ENCODE results near the gene DNMT3B.

DNMT3B gene

DNA sequence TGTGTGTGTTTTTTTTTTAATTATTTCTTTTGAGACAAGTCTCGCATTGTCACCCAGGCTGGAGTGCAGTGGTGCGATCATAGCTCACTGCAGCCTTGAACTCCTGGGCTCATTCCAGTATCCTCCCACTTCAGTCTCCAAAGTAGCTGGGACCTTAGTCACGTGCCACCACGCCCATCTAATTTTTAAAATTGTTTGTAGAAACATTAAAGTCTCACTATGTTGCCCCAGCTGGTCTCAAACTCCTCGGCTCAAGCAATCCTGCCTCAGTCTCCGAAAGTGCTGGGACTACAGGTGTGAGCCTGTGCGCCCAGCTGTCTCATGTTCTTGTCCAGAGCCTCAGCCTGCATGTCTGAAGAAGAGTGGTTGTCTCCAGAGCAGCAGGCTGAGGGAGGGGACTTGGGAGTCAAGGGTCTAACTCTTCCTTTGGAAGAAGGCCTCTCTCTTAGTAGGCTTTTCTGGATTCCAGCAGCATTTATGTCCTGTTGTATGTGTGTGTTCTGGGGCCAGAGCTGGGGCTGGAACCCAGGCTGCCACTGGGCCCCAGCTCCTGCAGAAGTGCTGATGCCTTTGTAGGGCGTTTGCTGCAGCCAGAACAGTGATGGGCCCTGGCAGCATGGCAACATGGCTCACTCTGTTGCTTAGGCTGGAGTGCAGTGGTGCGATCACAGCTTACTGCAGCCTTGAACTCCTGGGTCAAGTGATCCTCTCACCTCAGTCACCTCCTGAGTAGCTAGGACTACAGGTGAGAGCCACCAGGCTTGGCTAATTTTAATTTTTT is 5.4 kb downstream of the DNMT3B start:
- H3K27me3 ChIP-seq (ENCODE audit: insufficient read depth, poor library complexity, severe bottlenecking), result no peaks in the 10 kb centered on the region
- TF ChIP-seq GABPA (IDR thresholded peaks at IDR 0.05; ENCODE audit: low read depth), result no peak
- TF ChIP-seq, protein P1, sequence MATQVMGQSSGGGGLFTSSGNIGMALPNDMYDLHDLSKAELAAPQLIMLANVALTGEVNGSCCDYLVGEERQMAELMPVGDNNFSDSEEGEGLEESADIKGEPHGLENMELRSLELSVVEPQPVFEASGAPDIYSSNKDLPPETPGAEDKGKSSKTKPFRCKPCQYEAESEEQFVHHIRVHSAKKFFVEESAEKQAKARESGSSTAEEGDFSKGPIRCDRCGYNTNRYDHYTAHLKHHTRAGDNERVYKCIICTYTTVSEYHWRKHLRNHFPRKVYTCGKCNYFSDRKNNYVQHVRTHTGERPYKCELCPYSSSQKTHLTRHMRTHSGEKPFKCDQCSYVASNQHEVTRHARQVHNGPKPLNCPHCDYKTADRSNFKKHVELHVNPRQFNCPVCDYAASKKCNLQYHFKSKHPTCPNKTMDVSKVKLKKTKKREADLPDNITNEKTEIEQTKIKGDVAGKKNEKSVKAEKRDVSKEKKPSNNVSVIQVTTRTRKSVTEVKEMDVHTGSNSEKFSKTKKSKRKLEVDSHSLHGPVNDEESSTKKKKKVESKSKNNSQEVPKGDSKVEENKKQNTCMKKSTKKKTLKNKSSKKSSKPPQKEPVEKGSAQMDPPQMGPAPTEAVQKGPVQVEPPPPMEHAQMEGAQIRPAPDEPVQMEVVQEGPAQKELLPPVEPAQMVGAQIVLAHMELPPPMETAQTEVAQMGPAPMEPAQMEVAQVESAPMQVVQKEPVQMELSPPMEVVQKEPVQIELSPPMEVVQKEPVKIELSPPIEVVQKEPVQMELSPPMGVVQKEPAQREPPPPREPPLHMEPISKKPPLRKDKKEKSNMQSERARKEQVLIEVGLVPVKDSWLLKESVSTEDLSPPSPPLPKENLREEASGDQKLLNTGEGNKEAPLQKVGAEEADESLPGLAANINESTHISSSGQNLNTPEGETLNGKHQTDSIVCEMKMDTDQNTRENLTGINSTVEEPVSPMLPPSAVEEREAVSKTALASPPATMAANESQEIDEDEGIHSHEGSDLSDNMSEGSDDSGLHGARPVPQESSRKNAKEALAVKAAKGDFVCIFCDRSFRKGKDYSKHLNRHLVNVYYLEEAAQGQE (IDR thresholded peaks at IDR 0.05; ENCODE audit: insufficient replicate concordance, low read depth), result no peak
- TF ChIP-seq SPI1 (IDR thresholded peaks at IDR 0.05; ENCODE audit: borderline replicate concordance, low read depth), result no peak
- TF ChIP-seq CTCF (IDR thresholded peaks at IDR 0.05; ENCODE audit: insufficient read depth, low read length), result no peak
- TF ChIP-seq POLR2AphosphoS5 (IDR thresholded peaks at IDR 0.05; ENCODE audit: low read depth), result no peak
- no peak overlapping the region for H3K27ac ChIP-seq (replicated peaks)
- no peak for DNase-seq (ENCODE audit: low read depth in 1 of 2, low spot score in 1 of 2)
- H3K4me3 ChIP-seq (replicated peaks; ENCODE audit: insufficient read depth, low read length), result no peak overlapping the region

- DNase-seq (ENCODE audit: low read depth in 1 of 2, low spot score in 1 of 2), result no peak
- Histone ChIP-seq H3K27ac (replicated peaks) (no peak overlapping the region), H3K27me3 (ENCODE audit: insufficient read depth, poor library complexity, severe bottlenecking) (no peaks in the 10 kb centered on the region)
Observed at GRCh38 chr20:32772046-32772445, 9.9 kb downstream of the DNMT3B start.

GRCh38 chr20:32773223-32773622 is 11.0 kb downstream of the DNMT3B start:
- no peak overlapping the region for H3K4me3 ChIP-seq (replicated peaks; ENCODE audit: insufficient read depth, low read length)
- H3K27me3 ChIP-seq (ENCODE audit: insufficient read depth, poor library complexity, severe bottlenecking), result no peaks in the 10 kb centered on the region
- no peak for DNase-seq (ENCODE audit: low read depth in 1 of 2, low spot score in 1 of 2)
- no peak overlapping the region for H3K27ac ChIP-seq (replicated peaks)
- TF ChIP-seq CTCF (IDR thresholded peaks at IDR 0.05; ENCODE audit: insufficient read depth, low read length) (no peak), GABPA (IDR thresholded peaks at IDR 0.05; ENCODE audit: low read depth) (no peak), POLR2AphosphoS5 (IDR thresholded peaks at IDR 0.05; ENCODE audit: low read depth) (no peak), SPI1 (IDR thresholded peaks at IDR 0.05; ENCODE audit: borderline replicate concordance, low read depth) (no peak)
- TF ChIP-seq, protein P1 (IDR thresholded peaks at IDR 0.05; ENCODE audit: insufficient replicate concordance, low read depth), result no peak

More at GRCh38 chr20:32772046-32772445, 9.9 kb downstream of the DNMT3B start:
- TF ChIP-seq, protein P1 (IDR thresholded peaks at IDR 0.05; ENCODE audit: insufficient replicate concordance, low read depth), result no peak
- no peak overlapping the region for H3K4me3 ChIP-seq (replicated peaks; ENCODE audit: insufficient read depth, low read length)
